Naive thymus-derived CD4-positive, alpha-beta T cell (primary cell): ENCODE results near the gene CHTOP. TPM values are rescaled to one million over a fixed set of nuclear protein-coding genes. Genes with fewer than 3 reads are reported as not detected.

ENCODE experiments used
- ATAC-seq: fragments of 150-1000 bp; cut with Tn5 transposase; 2 replicates; pipeline ENCODE4 v1.10.0; 2021; ENCODE audit warnings: mild to moderate bottlenecking, moderate library complexity
- CTCF ChIA-PET: fragments of 350-600 bp; sonication (Branson Sonifier 250); formaldehyde crosslinking; loops from one replicate; lab custom pipeline; 2021; ENCODE audit warnings: antibody characterized with exemption; lab: Charles Lee
- POLR2A ChIA-PET: fragments of 350-600 bp; sonication (Branson Sonifier 250); formaldehyde crosslinking; loops from one replicate; lab custom pipeline; 2021; ENCODE audit warnings: antibody characterized with exemption, inconsistent platforms; lab: Charles Lee
- DNase-seq, 9 donors: peaks; one replicate each; pipeline versions ENCODE4 v3.0.0 to v3.0.0-alpha.2; 2020 to 2022; ENCODE audit warnings: mixed read lengths in 1 of 9
- H3K27ac ChIP-seq: one replicate; pipeline ENCODE4 v1.7.0; 2013; ENCODE audit warnings: mild to moderate bottlenecking, low read depth, low read length, moderate library complexity
- H3K27me3 ChIP-seq, 2 donors: one replicate each; pipeline ENCODE4 v1.7.0; 2013; ENCODE audit warnings: low read length in 2 of 2, mild to moderate bottlenecking in 2 of 2, moderate library complexity in 2 of 2; ENCODE audit not compliant: control insufficient read depth in 2 of 2, insufficient read depth in 2 of 2
- H3K36me3 ChIP-seq, 3 experiments: 1 replicate in 2 of 3; 2 replicates in 1 of 3; pipeline ENCODE4 v1.7.0; 2013; ENCODE audit warnings: low read length in 3 of 3, mild to moderate bottlenecking in 3 of 3, moderate library complexity in 1 of 3; ENCODE audit not compliant: insufficient read depth in 3 of 3, control insufficient read depth in 2 of 3
- H3K4me1 ChIP-seq, 2 donors: one replicate each; pipeline ENCODE4 v1.7.0; 2013; ENCODE audit warnings: low read length in 2 of 2, mild to moderate bottlenecking in 2 of 2, moderate library complexity in 1 of 2; ENCODE audit not compliant: control insufficient read depth in 2 of 2, insufficient read depth in 2 of 2
- H3K4me3 ChIP-seq: 2 replicates; pipeline ENCODE4 v1.7.0; 2013; ENCODE audit warnings: mild to moderate bottlenecking, low read length
- H3K9me3 ChIP-seq, 3 experiments: 1 replicate in 2 of 3; 2 replicates in 1 of 3; pipeline ENCODE4 v1.7.0; 2013; ENCODE audit warnings: low read length in 3 of 3; ENCODE audit not compliant: control insufficient read depth in 2 of 3
- H3K27ac Mint-ChIP-seq, 9 donors: one replicate each; pipeline ENCODE4 v1.8.0; 2020 to 2022; ENCODE audit warnings: mixed read lengths in 9 of 9, mild to moderate bottlenecking in 8 of 9, moderate library complexity in 5 of 9, inconsistent platforms in 2 of 9
- H3K27me3 Mint-ChIP-seq, 5 donors: one replicate each; pipeline ENCODE4 v1.8.0; 2021 to 2022; ENCODE audit warnings: mixed read lengths in 5 of 5, mild to moderate bottlenecking in 1 of 5
- H3K36me3 Mint-ChIP-seq, 5 donors: one replicate each; pipeline ENCODE4 v1.8.0; 2020 to 2022; ENCODE audit warnings: mixed read lengths in 5 of 5, mild to moderate bottlenecking in 3 of 5, inconsistent platforms in 1 of 5
- H3K4me1 Mint-ChIP-seq, 7 donors: one replicate each; pipeline ENCODE4 v1.8.0; 2020 to 2022; ENCODE audit warnings: mixed read lengths in 7 of 7, mild to moderate bottlenecking in 3 of 7, inconsistent platforms in 1 of 7
- H3K4me3 Mint-ChIP-seq, 10 donors: one replicate each; pipeline ENCODE4 v1.8.0; 2020 to 2022; ENCODE audit warnings: mild to moderate bottlenecking in 10 of 10, mixed read lengths in 10 of 10, moderate library complexity in 6 of 10, inconsistent platforms in 2 of 10
- H3K9me3 Mint-ChIP-seq, 11 donors: one replicate each; pipeline ENCODE4 v1.8.0; 2020 to 2022; ENCODE audit warnings: mixed read lengths in 11 of 11, mild to moderate bottlenecking in 4 of 11, inconsistent platforms in 1 of 11, moderate library complexity in 1 of 11
- intact Hi-C, 2 donors: fragments of 100-400 bp; cut with micrococcal nuclease; formaldehyde crosslinking; loops; one replicate each; pipeline ENCODE4 v1.15.1; 2023
- polyA plus RNA-seq, 2 donors: library from polyadenylated mRNA; unstranded; fragments of 300-500 nt; fragmentation: Illumina TruSeq; gene quantifications; one replicate each; pipeline ENCODE4 v1.2.3, GENCODE V29; 2021
- total RNA-seq, 6 experiments: library from RNA in 5 of 6; stranded (reverse) in 5 of 6; gene quantifications; 1 replicate in 5 of 6; 2 replicates in 1 of 6; pipeline ENCODE4 v1.2.3 and lab custom pipeline; 2021 to 2026

The CHTOP gene
- total and polyA plus RNA-seq, 7 experiments from 2014 or later = 57.4 to 143 (median 101) TPM

DNA sequence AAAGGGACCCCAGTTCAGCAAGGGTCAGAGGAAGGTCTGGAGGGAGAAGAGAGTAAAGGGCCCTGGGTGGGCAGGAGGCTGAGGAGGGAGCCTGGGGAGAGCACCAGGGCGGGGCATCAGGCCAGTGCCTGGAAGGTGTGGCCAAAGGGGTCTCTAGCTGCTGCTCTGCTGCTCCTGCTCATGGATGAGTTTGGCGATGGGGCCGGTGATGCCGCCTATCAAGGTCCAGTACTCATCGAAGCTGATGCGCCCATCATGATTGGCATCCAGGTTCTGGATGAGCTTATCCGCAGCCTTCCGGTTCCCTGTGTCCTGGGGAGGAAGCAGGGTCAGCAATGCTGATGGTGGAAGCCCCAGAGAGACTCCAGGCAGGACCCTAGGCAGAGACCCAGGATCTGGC, 26.5 kb upstream of the CHTOP start:
- Histone ChIP-seq H3K27me3 (no peaks in the 10 kb centered on the region), H3K4me1 (no peaks in the 10 kb centered on the region), H3K9me3 (no peaks in the 10 kb centered on the region), H3K27ac (no peak overlapping the region), H3K4me3 (no peak overlapping the region), H3K36me3 (no peaks in the 10 kb centered on the region)
- Mint-ChIP-seq H3K36me3 (no peaks in the 10 kb centered on the region), H3K4me3 (no peak overlapping the region), H3K27me3 (peaks cover 0 to 11% (median 0%) of the 10 kb centered on the region in 5 donors), H3K27ac (no peak overlapping the region), H3K4me1 (peaks cover 0 to 11% (median 4%) of the 10 kb centered on the region in 7 donors), H3K9me3 (no peaks in the 10 kb centered on the region)
- ChIA-PET POLR2A (no interaction called here), CTCF (interaction anchor here (0.7 kb wide), 1 partner anchor 14 kb away, joined by 3 read pairs; no protein-coding TSS in a partner anchor)
- DNase-seq (no peak), ATAC-seq (no peak)
- intact Hi-C loops = no loop called here

- no peak for DNase-seq
- Histone ChIP-seq H3K27ac (no peak overlapping the region), H3K36me3 (no peaks in the 10 kb centered on the region), H3K27me3 (no peaks in the 10 kb centered on the region), H3K4me1 (no peaks in the 10 kb centered on the region), H3K4me3 (no peak overlapping the region), H3K9me3 (no peaks in the 10 kb centered on the region)
- no peaks in the 10 kb centered on the region for H3K9me3 Mint-ChIP-seq
- intact Hi-C loops = no loop called here
- no peak overlapping the region for H3K27ac Mint-ChIP-seq
- CTCF ChIA-PET = no interaction called here
- peaks cover 0 to 11% (median 0%) of the 10 kb centered on the region in 5 donors for H3K27me3 Mint-ChIP-seq
- H3K4me3 Mint-ChIP-seq = no peak overlapping the region
- H3K36me3 Mint-ChIP-seq = no peaks in the 10 kb centered on the region
- POLR2A ChIA-PET = no interaction called here
- peaks cover 0 to 5% (median 0%) of the 10 kb centered on the region in 7 donors for H3K4me1 Mint-ChIP-seq
- ATAC-seq = no peak
Measured at GRCh38 chr1:153608089-153608682, 25.7 kb upstream of the CHTOP start.

GRCh38 chr1:153608742-153609584, 24.9 kb upstream of the CHTOP start:
- Histone ChIP-seq H3K4me3 (no peak overlapping the region), H3K4me1 (no peaks in the 10 kb centered on the region), H3K36me3 (no peaks in the 10 kb centered on the region), H3K9me3 (no peaks in the 10 kb centered on the region), H3K27ac (no peak overlapping the region), H3K27me3 (no peaks in the 10 kb centered on the region)
- Mint-ChIP-seq H3K27ac (peak overlapping the region in 1 of 9 donors; percentile 25), H3K4me1 (peaks cover 0 to 5% (median 0%) of the 10 kb centered on the region in 7 donors), H3K27me3 (peaks cover 0 to 11% (median 0%) of the 10 kb centered on the region in 5 donors), H3K4me3 (no peak overlapping the region), H3K36me3 (no peaks in the 10 kb centered on the region), H3K9me3 (no peaks in the 10 kb centered on the region)
- intact Hi-C loops = no loop called here
- no peak for DNase-seq
- no peak for ATAC-seq
- CTCF ChIA-PET = no interaction called here
- POLR2A ChIA-PET = no interaction called here

DNA sequence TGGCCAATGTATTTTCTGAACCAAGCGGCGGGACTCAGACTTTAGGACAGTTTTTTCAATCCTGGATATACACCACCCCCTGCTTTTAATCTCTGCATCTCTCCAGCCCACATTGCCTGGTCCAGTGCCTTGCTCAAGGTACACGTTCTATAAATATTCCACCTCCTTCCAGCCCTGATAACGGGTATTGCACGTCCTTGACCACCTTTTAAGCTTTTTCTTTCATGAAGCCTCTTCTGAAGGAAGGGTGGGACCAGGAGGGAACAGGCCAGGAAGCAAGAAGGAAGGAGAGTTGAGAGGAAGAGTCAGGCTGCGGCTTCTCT, 24.3 kb upstream of the CHTOP start:
- Histone ChIP-seq H3K27me3 (no peaks in the 10 kb centered on the region), H3K9me3 (no peaks in the 10 kb centered on the region), H3K4me3 (no peak overlapping the region), H3K36me3 (no peaks in the 10 kb centered on the region), H3K27ac (no peak overlapping the region), H3K4me1 (no peaks in the 10 kb centered on the region)
- intact Hi-C loops = no loop called here
- H3K36me3 Mint-ChIP-seq = no peaks in the 10 kb centered on the region
- ChIA-PET CTCF (no interaction called here), POLR2A (no interaction called here)
- ATAC-seq (no peak), DNase-seq (no peak)
- H3K4me1 Mint-ChIP-seq = peaks cover 0 to 5% (median 0%) of the 10 kb centered on the region in 7 donors
- H3K9me3 Mint-ChIP-seq = no peaks in the 10 kb centered on the region
- peaks cover 0 to 7% (median 0%) of the 10 kb centered on the region in 5 donors for H3K27me3 Mint-ChIP-seq
- no peak overlapping the region for H3K27ac Mint-ChIP-seq
- H3K4me3 Mint-ChIP-seq = no peak overlapping the region

GRCh38 chr1:153610334-153610733, 23.5 kb upstream of the CHTOP start:
- H3K27me3 ChIP-seq = no peaks in the 10 kb centered on the region
- DNase-seq (no peak), ATAC-seq (no peak)
- no peaks in the 10 kb centered on the region for H3K36me3 ChIP-seq
- ChIA-PET CTCF (no interaction called here), POLR2A (no interaction called here)
- H3K9me3 ChIP-seq = no peaks in the 10 kb centered on the region
- no peak overlapping the region for H3K4me3 ChIP-seq
- H3K27ac ChIP-seq = no peak overlapping the region
- H3K9me3 Mint-ChIP-seq = no peaks in the 10 kb centered on the region
- H3K4me3 Mint-ChIP-seq = no peak overlapping the region
- no peaks in the 10 kb centered on the region for H3K4me1 ChIP-seq
- H3K36me3 Mint-ChIP-seq = no peaks in the 10 kb centered on the region
- H3K27ac Mint-ChIP-seq = no peak overlapping the region
- peaks cover 0 to 5% (median 0%) of the 10 kb centered on the region in 7 donors for H3K4me1 Mint-ChIP-seq
- intact Hi-C loops = no loop called here
- peaks cover 0 to 5% (median 0%) of the 10 kb centered on the region in 5 donors for H3K27me3 Mint-ChIP-seq

GRCh38 chr1:153610811-153611301, 23.0 kb upstream of the CHTOP start:
- Histone ChIP-seq H3K36me3 (no peaks in the 10 kb centered on the region), H3K4me3 (no peak overlapping the region), H3K4me1 (no peaks in the 10 kb centered on the region), H3K27me3 (no peaks in the 10 kb centered on the region), H3K9me3 (no peaks in the 10 kb centered on the region), H3K27ac (no peak overlapping the region)
- no peak overlapping the region for H3K27ac Mint-ChIP-seq
- intact Hi-C loops = no loop called here
- H3K9me3 Mint-ChIP-seq = no peaks in the 10 kb centered on the region
- DNase-seq = no peak
- no peak for ATAC-seq
- peaks cover 0 to 5% (median 0%) of the 10 kb centered on the region in 7 donors for H3K4me1 Mint-ChIP-seq
- peaks cover 0 to 5% (median 0%) of the 10 kb centered on the region in 5 donors for H3K27me3 Mint-ChIP-seq
- ChIA-PET CTCF (interaction anchor here (0.7 kb wide), 1 partner anchor 300 kb away, joined by 4 read pairs; no protein-coding TSS in a partner anchor), POLR2A (no interaction called here)
- H3K36me3 Mint-ChIP-seq = no peaks in the 10 kb centered on the region
- no peak overlapping the region for H3K4me3 Mint-ChIP-seq
